GM21367 (cell line): ENCODE results near the gene TNFRSF19.
"Not testable (repeated sequence)": the region's sequence is repeated elsewhere in the genome, so short reads cannot be mapped to it uniquely, and the experiment has no call there.

Source experiments
- ATAC-seq: cut with Tn5 transposase; IDR thresholded peaks from one replicate; pipeline ENCODE4 v1.9.1; 2021; ENCODE audit not compliant: unreplicated experiment

TNFRSF19 gene, protein sequence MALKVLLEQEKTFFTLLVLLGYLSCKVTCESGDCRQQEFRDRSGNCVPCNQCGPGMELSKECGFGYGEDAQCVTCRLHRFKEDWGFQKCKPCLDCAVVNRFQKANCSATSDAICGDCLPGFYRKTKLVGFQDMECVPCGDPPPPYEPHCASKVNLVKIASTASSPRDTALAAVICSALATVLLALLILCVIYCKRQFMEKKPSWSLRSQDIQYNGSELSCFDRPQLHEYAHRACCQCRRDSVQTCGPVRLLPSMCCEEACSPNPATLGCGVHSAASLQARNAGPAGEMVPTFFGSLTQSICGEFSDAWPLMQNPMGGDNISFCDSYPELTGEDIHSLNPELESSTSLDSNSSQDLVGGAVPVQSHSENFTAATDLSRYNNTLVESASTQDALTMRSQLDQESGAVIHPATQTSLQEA

DNA sequence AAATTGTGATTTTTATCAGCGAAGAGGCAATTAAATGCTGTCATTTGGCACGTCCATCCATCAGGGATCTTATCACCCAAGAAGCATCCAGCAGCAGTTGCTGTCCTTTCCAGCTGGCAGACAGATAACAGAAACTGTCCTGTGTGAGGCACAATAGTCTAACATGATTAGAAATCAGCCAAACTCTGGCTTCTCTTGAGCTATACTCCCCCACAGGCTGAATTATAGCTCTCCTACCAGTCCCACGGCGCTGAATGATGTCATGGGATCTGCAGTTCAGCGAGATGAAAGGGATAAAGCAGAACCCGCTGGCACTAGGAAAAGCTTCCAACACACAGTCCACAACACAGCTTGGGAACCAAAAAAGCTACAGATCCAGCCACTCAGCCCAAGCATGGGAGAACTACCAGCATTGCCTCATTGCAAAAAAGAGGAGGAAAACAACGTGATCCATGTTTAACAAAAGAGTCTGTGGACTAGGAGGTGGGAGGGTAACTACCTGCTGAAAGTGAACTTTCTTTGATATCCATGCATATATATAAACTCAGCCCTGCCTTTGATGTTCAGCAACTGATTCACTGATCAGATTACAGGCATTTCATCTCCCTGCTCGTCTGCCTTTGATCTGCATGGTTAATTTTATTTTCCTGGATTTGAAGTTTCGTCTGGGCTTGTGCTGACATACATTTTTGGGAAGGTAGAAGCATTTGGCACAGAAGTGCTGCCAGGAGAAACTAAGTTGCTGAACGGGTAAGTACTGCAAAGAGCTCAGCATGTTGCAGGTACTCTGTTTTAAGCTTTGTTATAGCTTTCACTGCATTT, at the start of gene TNFRSF19:
Gene TNFRSF19 (plus strand): TSS at position 314 of the 822 bp plus-strand sequence. CDS start 19,772 bp downstream, outside the sequence.
- no peak for ATAC-seq

DNA sequence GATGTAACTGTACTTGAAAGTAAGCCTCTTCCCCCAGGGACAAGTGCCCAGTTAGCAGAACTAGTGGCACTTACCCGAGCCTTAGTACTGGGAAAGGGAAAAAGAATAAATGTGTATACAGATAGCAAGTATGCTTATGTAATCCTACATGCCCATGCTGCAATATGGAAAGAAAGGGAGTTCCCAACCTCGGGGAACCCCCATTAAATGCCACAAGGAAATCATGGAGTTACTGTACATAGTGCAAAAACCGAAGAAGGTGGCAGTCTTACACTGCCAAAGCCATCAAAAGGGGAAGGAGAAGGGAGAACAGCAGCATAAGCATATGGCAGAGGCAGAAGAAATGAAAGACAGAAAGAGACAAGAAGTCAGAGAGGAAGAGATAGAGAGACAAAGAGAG, 40.3 kb upstream of the TNFRSF19 start:
- ATAC-seq: not testable (repeated sequence)

DNA sequence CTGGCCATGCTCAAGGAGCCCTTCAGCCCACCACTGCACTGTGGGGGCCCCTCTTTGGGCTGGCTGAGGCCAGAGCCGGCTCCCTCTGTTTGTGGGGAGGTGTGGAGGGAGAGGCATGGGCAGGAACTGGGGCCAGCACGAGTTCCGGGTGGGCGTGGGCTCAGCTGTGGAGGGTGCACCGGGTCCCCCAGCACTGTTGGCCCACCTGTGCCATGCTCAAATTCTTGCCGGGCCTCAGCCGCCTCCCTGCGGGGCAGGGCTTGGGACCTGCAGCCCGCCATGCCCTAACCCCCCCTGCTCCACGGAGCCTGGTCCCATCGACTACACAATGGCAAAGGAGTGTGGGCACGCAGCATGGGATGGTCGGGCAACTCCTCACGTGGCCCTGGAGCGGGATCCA, 38.8 kb upstream of the TNFRSF19 start:
- ATAC-seq: no peak

DNA sequence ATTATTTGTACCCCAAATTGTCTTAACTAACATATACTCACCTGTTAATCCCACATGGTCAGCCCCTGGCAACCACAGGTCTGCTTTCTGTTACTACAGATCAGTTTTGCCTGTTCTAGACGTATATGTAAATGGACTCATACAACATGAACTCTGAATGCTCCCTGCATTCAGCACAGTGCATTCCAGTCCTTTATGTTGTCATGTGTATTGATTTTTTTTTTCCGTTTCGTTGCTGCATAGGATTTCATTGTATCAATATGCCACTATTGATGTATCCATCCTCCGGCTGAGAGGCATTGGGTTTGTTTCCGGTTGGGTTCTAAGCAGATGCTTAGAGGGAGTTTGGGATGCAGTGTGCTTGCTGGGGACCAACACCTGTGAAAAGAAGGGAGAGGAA, 36.1 kb upstream of the TNFRSF19 start:
- no peak for ATAC-seq

DNA sequence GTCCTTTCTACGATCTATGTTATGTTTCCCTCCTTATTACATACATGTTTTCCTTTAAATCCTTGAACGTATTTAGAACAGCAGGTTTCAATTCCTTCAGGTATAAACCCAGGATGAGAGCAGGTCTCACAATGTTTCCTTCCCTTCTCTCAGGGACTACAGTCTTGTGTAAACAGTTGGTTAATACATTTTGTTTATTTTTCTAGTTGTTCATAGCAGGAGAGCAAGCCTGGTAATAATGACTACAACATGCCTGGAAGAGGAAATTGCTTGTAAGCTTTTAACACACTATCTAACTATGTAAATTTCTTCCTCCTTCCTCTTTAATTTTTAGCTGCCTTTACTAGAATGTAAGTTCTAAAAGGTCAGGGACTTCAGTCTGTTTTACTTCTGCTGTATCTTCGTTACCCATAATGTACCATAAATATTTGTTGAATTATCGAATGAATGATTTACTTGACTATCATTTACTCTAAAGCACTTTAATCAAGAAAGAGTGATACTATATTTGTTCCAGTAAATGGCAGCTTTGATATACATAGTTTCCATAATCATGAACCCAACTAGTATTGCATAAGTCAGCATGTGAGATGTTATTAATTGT, 28.9 kb upstream of the TNFRSF19 start:
- no peak for ATAC-seq

DNA sequence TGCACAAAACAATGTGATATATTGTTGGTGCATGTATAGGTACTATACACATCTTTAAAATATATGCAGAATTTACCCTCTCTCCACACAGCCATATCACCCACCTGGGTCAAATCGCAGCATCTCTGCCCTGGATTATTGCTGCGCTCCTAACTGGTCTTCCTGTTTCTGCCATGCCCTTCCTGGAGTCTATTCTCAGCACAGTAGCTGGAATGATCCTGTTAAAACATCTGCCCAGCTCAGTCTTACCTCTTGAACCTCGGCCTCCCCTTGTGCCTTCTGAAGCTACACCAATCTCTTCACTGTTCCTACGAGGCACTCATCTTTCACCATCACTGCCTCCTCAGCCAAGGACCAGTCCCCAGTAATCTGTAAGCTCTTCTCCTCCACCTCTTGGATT, 25.5 kb upstream of the TNFRSF19 start:
- ATAC-seq: no peak

DNA sequence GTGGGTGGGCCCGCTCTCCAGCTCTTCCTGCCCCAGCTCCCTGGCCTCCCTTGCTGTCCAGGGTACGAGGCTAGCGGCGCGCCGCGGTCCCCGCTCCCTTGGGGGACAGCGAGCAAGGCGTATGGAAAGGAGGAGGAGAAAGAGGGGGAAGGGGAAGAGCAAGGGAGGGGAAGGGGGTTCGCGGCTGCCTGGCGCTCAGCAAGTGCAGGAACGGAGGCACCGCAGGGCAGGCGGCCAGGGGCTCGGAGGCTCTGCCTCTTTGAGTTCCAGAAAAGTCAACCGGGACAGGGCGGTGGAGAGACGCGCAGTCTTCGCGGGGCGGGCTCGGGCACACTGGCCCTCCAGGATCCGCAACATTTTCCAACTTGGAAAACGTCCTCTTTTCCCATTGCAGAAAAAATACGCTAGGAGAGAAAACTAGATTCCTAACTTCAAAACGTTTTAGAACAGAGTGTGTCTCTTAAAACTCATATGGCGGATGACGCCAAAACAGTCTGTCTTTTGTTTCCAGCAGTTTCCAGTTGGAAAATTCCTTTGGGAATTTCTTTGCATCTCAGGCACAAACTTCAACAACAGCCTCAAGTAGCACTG, 23.1 kb upstream of the TNFRSF19 start:
- no peak for ATAC-seq

DNA sequence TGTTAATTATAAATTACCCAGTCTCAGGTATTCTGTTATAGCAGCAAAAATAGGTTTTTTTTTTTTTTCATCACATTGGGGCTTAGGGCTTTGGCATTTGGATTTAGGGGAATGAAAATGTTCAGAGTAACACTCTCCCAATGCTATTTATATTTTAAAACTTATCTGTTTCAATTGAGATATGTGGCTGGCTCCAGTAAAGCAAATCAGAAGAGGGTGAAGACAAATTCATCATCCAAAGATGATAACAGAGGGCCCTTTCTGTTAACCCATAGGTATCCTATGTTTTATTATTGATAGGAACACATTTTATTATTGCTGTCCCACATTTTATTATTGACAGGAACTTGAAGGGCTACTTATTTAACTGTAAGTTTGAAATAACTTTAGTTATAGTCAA, 20.5 kb upstream of the TNFRSF19 start:
- ATAC-seq: no peak

DNA sequence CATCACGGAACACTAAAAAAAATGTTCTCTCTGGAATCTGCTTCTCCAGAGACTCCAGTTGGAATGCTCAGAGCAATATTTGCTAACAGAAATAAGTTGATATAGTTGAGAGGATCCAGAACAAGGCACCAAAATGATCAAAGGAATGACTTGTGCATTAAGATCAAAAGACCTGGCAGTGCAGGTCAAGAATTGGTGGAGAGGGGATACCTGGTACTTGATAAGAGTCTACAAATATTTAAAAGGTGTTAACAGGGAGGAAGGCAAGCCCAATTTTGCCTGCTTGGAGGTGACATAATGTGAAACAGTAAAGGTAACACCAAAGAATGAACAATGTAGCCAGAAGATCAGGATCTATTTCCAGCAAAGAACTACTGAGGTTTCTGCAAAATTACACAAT, 20.0 kb upstream of the TNFRSF19 start:
- ATAC-seq: no peak

DNA sequence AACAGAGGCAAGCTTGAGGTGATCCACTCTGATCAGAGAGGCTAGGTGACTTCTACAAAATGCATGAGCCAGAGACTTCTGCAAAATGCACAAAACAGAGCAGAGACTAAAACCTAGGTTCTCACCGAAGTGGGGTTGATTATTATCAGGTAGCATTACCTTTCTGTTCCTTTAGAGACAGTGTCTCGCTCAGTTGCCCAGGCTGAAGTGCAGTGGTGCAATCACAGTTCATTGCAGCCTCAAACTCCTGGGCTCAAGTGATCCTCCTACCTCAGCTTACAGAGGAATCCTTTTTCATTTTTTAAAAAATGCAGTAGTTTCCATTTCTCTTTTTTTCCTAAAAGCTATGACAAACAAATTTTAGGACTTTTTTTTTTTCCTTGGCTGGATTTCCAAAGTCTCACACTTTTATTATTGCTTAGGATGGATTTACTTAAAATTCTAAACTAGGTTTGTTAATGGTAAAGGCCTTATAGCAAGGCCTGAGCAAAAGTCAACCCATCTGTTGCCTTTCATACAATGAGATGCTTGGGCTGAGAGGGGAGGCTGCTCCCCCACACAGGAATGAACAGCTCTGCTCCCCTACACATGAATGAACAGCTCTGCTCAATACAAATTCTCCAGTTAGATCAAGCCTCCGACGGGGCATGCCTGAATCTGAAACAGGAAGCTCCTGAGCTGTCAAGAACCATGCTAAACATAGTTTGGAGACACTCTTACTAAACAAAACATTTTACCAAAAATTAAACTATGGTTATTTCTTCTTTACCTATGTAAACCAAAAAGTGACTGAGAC, 18.8 kb upstream of the TNFRSF19 start:
- no peak for ATAC-seq

DNA sequence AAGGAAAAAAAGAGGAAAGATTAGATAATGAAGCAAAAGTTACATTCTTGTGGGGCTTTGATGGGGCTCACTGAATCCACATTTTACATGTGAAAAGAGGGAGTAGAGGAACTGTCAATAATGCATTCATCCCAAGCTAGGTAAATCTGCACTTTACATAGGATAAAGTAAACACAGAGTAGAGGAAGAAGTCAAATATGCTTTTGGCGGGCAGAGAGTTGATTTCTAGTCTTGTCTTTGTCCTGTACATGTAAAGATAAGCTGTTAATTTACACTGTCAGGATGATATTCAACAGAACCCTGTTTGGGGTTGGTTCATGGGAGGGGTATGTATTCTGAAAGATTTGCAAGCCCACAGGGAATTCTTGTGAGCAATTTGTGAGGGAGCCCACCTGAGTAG, 18.0 kb upstream of the TNFRSF19 start:
- no peak for ATAC-seq

DNA sequence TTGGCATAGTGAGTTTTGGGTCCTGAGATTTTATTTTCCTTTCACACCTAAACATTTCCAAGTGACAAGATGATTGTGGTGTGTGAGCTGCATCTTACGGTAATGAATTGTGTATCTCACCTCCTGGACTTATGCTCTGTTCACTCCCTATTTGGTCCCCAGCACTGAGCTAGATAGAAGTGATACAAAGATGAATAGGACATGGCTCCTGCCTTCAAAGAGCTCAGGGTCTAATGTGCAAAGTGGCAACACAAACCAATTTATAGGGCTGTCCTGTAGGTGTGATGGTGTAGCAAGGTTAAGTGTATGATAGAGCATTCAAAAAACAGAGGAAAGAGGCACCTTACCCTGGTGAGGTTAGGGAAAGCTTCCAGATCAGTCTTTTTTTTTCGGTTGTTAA, 17.6 kb upstream of the TNFRSF19 start:
- ATAC-seq: no peak

DNA sequence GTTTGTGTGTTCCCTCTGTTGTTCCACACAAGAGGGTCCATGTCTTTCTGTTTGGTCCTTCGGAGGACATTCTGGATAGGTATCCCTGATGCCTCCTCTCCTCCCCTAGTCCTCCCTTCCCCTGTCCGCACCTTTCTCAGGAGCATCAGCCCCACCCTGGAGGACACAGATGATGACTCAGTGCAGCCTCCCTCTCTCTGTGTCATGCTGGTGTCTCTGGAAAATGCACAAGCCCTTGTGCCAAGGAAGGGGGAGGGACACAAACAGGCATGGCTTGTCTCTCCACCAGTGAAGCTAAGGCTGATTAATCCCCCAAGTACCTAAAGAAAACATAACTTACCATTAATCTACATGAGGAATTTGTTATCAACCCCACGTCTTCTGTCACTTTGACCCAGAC, 16.2 kb upstream of the TNFRSF19 start:
- no peak for ATAC-seq

DNA sequence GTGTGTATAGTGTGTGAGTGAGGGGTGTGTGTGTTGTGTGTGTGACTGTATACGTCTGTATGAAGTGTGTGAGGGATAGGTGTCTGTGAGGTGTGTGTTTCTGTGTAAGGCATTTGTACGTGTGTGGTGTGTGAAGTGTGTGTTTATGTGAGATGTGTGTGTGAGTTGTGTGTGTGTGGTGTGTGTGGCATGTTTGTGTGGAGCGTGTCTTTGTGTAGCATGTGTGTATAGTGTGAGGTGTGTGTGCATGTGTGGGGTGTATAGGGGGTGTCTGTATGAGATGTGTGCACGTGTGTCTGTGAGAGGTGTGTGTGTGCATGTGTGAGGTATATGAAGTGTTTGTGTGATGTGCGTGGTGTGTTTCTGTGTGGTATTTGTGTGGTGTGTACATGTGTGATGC, 13.2 kb upstream of the TNFRSF19 start:
- ATAC-seq: no peak

DNA sequence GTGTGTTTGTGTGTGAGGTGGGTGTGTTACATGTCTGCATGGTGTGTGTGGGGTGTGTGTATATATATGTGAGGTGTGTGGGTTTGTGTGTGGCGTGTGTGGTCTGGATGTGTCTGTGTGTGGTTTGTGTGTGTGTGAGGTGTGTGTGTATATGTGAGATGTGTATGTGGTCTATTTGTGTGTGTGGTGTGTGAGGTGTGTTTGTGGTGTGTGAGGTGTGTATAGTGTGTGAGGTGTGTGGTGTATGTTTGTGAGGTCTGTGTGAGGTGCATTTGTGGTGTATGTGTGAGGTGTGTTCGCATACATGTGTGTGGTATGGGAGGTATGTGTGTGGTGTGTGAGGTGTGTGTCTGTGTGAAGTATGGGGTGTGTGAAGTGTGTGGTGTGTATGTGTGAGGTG, 12.5 kb upstream of the TNFRSF19 start:
- ATAC-seq: no peak

DNA sequence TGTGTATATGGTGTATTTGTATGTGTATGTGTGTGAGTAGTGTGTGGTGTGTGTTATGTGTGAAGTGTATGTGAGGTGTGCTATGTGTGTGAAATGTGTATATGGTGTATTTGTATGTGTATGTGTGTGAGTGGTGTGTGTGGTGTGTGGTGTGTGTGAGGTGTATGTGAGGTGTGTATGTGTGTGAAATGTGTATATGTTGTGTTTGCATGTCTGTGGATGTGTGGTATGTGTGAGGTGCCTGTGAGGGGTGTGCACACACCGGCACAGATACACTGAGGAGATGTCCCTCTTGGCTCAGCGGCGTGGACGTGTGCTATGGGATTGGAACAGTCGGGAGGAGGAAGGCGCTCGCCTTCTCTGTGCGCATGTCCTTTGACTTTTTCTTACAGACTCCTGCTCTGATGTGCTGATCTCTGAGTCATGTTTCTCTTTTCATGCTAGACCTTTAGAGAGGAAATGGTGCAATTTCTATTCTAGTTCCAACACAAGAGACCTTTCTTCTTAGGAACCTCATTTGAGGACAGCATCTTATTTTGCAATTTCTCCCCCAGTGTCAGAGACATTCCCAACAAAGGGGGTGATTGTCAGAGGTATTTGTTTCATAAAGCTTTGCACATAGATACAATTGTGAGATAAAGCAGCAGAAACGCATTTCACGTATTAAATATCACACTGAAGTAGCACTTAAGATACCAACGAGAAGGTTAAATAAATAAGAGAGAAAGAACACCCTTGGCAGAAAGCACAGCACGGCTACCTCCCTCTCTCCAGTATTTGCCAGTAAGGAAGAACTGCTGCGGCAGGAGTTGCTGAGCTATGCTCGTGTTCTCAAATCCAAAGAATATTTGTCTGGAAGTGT, 11.3 kb upstream of the TNFRSF19 start:
- no peak for ATAC-seq

DNA sequence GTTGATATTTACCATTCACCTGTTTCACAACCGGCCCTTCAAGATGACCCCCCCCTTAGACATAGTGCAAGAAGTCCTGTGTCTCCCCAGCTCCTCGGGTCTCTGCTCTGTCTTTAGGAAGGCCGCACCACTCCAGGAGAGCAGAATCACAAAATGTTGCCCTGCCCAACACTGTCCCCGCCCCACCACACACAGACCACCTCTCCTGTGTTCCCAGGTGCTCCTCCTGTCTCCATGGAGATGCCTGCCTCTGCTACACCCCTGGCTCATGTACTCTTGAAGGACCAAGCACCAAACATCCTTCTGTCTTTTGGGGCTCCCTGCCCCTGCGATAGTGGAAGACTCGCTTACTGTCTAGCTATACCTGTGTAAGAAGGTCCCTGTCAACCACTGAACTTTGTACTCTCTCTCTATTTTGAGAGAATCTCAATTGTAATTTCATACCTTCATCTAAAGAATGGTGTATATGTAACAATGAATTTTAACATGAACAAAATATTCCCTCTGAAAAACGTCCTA, 9.6 kb upstream of the TNFRSF19 start:
- no peak for ATAC-seq

DNA sequence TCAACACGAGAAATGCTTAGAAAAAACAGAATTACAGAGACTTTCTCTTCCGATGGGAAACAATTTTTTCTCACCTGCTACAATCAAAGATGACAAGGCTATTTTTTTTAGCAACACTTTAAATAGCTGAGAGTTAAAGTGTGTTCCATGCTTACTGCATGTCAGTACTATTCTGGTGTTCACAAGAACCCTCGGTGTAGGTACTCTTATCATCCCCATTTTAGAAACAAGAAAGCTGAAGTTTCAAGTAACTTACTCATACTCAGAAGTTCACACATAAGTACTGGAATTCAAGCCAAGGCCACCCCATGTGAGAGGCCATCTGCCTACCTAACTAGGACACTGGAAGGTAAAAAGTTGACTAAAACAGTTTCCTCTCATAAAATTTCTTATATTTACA, 9.0 kb upstream of the TNFRSF19 start:
- ATAC-seq: no peak

DNA sequence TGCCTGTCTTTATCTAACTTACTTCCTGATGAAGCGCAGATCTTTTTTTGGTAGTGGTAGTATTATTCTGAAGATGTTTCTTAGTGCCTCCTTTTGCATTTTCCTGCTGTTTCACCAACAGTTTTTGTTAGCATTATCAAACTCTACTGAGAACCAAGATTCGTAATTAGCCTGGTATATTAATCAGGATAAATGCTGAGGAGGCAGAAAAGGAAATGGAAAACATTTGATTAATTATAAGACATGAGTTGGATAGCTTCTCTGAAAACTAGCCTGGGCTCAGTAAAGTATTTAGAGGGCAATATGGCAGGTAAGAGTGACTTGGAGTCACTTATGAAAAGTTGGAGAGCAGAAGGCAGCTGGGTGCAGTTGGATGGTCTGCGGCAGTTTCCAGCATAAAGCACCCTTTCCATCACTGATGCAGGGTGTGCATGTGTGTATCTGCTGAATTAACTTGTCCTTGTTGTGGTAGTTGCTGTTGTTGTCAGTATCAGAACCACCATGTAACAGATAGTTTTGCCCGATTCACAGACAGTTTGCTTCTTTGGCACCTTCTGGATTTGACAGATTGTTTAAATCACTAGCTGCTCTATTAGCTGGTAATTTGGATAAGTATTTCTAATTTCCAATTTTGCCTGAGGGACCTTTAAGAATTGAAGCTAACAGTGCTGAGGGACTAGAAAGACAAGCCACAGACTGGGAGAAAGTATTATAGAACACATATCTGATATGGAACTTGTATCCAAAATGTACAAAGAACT, 6.9 kb upstream of the TNFRSF19 start:
- no peak for ATAC-seq
